NCI-H1436 (cell line): Measurements from ENCODE around the gene ELAVL1.
"Not testable (repeated sequence)": the region's sequence is repeated elsewhere in the genome, so short reads cannot be mapped to it uniquely, and the experiment has no call there.

Experiments used
- DNase-seq: peaks from one replicate; lab custom pipeline; 2025; lab: John Stamatoyannopoulos, UW

ELAVL1 gene

DNA sequence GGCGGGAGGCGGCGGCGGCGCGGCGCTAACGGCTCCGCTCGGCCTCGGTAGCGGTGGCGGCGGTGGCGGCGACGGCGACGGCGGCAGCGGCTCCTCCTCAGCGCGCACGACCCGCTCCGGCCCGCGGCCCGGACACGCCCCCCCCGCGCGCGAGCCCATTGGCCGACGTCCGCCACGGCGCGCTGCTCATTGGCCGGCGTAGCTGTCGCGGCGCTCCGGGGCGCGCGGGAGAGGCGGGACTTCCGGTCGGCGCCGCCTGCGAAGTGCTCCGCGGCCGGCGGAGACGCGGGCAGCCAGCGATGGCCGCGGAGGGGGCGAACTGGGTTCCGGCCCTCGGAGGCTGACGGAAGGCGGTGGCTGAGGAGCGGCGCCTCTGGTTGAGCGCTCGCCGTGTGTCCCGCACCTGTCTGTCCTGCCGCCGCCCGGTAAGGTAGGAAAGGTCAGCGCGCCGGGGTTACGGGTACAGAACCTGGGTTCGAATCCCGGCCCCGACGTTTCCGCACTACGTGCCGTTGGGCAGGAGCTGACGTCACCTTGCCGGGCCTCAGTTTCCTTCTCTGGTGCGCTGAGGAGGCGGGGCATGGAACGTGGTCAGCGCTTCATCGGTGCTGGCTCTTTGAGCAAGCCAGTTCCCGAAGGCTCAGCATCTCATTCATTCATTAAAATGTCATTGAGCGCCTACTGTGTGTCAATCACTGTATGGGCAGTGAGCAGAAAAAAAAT lies at the start of gene ELAVL1:
Gene ELAVL1 (minus strand): TSS at position 108 of the 723 bp plus-strand sequence. CDS start 13,826 bp downstream, outside the sequence.
- peak; percentile 84 for DNase-seq

DNA sequence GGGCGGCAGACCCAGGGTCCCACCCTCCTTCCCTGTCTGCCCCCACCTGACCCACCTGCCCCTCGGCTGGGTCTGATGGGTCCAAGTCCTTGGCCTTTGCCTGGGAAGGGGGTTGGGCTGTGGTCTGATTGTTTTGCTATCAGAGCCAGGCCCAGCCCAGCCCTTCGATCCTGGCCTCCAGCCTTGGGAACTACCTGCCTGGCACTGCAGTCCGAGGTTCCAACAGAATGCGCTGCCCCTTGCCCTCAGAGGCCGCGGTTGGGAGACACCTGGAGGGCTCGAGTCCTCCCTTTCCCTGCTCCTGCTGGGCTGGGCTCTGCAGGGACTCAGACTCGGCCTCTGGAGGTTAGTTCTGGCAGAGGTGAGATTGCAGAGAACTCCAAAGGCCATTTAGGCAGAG lies 48.7 kb upstream of the ELAVL1 start:
- DNase-seq: no peak

DNA sequence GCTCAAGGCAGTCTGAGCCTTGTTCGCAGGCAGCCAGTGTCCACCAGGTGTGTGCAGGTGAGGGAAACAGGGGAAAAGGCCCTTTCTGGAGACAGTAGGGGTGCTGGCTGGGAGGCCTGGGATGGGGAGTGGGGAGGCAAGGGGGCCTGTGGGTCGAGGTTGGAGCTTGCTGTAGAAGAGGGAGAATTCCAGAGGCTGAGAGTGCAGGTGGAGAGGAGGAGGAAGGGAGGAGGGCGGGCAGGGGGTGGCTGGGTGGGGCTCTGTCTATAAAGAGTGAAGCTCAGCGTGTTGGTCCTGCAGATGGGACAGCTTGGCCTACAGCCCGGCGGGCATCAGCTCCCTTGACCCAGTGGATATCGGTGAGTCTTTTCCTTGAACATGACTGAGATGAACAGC lies 47.0 kb upstream of the ELAVL1 start, which contains the start of gene CCL25:
Gene CCL25 (plus strand): TSS at position 297 of the 396 bp plus-strand sequence. CDS start 290 bp downstream, outside the sequence.
- no peak for DNase-seq

DNA sequence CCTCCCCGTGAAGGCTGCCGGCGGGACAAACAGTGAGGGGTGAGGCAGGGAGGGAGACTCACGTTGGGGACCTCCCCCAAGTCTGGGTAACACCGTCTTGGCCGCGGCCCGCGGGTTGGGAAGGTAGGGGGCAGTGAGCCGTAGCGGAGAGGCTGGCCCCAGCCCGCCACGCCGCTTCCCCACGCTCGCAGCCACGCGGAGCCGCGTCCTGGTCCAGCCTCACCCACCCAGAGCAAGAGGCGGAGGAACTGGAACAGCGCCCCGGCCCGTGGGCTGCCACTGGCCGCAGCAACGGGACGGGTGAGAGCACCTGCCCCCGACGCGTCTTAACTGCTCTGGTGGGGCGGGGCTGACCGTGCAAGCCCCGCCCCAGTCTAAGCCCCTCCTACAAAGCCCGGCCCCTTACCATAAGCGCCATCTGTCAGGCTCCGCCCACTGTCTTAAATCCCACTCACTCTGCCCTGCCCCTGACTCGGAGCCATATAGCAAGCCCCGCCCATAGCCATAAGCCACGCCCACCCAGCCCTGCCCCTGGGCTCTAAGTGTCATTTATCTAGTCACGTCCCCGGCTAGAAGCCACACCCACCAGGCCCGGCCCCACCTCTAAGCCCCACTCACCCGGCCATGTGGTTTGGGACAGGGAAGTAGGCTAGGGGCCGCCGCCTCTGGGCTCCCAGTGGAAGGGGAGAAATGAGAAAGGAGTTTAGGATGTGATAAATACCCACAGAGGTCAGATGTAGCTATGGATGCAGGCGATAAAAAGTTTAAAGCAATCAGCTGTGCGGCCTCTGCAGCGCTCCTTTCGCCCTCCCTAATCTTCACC lies 45.0 kb upstream of the ELAVL1 start:
- peak; percentile 92 for DNase-seq

DNA sequence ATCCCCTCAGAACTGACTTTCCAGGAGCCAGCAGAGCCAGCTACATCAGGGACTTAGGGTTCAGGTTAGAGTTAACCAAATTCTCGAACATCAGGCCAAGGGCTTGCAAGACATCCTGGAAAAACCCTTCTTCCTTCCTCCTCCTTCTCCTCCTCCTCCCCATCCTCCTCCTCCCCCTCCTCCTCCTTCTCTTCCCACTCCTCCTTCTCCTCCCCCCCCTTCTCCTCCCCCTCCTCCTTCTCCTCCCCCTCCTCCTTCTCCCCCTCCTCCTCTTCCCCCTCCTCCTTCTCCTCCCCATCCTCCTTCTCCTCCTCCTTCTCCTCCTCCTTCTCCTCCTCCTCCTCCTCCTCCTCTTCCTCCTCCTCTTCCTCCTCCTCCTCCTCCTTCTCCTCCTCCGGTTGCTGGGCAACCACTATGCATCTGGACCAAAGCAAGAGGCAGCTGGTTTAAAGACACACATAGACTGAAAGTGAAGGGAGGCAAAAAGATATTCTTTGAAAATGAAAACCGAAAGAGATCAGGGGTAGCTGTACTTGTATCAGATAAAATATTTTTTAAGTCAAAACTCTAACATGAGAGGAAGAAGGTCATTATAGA lies 41.2 kb upstream of the ELAVL1 start:
- no peak for DNase-seq

DNA sequence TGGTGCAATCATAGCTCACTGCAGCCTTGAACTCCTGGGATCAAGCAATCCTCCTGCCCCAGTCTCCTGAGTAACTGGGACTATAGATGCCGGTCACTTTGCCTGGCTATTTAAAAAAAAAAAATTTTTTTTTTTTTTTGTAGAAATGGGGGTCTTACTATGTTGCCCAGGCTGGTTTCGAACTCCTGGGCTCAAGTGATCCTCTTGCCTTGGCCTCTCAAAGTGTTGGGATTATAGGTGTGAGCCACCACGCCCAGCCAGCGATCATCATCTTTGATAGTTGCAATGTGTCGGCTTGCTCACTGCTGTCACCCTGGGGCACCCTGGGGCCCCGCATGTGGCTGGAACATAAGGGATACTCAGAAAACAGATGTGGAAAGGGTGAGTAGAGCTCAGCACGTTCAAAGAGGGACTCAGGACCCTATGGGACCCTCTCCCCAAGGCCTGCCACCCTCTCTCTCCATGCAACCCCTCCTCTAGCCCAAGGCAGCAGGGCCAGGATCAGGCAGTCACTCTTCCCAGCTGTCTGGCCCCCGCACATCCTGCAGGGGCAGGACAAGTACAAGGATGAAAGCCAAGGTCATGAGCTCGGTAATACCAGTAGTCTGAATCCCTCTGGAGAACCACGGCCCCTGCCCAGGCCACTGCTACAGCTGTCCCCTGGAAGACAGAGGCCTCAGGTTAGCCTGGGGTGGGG lies 40.6 kb upstream of the ELAVL1 start:
- no peak for DNase-seq

DNA sequence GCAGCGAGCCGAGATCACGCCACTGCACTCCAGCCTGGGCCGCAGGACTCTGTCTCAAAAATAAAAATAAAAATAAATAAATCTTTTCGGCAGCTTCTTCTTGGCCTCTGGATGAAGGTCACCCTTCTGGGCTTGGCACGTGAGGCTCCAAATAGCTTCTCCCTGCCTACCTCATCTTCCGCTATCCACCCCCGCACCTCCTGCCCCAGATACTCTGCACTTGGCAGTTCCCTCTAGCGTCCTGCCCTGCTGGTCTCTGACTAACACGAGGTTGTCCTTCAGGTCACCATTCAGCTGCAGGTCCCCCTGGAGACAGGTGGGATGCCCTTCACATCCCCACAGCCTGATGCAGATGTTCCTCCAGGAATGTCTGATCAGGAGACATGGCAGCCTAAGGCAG lies 38.6 kb upstream of the ELAVL1 start:
- no peak for DNase-seq

DNA sequence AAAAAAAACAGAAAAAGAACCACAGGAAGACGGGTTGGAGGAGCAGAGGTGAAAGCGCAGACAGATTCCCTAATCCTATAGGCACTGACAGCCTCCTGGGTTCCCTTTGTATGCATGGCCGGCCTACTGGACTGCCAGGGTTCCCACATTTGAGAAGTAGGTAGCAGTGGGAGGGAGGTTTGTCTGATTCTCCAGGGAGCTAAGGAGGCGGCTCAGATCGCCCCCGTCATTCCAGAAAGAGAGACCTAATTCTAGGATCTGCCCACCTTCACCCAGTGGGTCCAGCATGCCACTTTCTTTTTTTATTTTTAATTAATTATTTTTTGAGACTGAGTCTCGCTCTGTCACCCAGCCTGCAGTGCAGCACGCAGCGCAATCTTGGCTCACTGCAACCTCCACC lies 37.5 kb upstream of the ELAVL1 start:
- DNase-seq: no peak

DNA sequence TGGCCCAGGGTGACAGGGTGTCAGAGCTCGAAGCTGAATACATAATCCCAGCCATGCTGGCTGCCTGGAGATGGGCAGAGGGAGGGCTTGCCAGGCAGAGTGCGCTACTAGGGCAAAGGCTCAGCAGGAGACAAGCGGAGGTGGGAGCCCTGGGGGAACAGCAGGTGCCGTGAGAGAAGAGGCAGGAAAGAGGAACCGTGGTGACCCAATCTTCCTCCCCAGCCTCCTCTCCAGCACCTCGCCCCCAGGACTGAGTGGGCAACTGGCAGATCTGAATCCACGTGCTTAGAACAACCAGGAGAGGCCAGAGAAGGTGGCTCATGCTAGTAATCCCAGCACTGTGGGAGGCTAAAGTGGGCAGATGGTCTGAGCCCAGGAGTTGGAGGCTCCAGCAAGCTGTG lies 36.1 kb upstream of the ELAVL1 start:
- DNase-seq: no peak

DNA sequence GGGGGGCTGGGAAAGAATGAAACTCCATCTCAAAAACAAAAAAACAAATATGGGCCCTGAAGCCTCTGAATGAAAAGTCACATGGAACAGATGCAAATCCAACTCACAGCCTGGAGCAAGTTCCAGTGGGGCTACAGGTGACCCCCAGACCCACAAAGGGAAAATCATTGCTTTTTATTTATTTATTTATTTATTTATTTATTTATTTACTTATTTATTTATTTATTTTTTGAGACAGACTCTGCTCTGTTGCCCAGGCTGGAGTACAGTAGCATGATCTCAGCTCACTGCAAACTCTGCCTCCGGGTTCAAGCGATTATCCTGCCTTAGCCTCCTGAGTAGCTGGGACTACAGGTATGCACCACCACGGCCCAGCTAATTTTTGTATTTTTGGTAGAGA lies 33.8 kb upstream of the ELAVL1 start:
- DNase-seq: no peak

DNA sequence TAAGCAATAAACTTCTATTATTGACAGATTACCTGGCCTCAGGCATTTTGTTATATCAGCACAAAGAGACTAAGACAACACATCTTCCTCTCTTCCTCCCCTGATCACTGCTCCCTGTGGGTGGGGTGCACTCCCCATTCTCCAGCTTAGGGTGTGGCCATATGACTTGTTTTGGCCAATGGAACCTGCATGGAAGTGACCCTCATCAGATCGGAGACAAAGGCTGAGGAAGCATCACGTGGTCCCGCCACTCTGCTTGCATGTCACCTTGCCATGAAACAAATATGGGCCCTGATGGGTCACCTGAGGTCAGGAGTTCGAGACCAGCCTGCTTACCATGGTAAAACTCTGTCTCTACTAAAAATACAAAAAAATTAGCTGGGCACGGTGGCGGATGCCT lies 33.4 kb upstream of the ELAVL1 start:
- DNase-seq: no peak

DNA sequence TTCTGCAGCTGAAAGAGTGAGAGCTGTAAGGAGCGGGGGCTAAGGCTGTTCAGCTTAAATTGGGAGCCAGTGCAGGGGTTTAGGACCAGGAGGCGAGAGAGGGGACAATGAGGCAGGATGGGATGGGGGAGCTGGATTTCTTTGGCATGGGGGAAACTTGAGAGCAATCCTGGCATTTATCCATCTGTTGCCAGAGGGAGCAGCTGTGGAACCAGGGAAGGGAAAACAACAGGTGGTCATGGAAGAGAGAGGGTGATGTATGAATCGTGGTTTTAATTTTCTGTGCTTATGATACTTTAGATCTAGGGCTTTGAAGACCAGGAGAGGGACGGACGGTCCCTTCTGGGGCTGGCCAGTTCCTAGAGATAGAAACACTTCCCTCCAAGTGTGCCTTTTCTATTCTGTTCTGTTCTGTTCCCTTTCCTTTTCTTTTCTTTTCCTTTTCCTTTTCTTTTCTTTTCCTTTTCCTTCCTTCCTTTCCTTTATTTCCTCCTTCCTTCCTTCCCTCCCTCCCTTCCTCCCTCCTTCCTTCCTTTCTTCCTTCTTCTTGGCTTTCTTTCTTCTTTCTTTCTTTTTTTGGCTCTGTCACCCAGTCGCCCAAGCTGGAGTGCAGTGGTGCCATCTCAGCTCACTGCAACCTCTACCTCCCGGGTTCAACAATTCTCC lies 31.1 kb upstream of the ELAVL1 start:
- DNase-seq: no peak

DNA sequence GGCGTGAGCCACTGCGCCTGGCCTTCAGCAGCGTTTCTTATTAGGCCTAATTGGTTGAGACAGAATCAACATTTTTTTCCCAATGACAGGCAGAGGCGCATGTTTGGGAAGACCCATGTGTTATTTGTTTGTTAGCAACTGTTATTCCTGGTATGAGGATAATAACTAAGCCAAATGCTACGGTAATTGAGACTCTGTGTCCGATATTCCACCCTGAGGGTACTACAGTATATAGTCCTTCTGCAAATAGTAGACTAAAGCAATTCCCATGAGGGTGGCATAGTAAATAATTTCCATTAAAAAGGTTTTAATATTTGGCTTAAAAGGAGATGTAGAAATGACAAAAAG lies 28.7 kb upstream of the ELAVL1 start:
- DNase-seq: no peak

DNA sequence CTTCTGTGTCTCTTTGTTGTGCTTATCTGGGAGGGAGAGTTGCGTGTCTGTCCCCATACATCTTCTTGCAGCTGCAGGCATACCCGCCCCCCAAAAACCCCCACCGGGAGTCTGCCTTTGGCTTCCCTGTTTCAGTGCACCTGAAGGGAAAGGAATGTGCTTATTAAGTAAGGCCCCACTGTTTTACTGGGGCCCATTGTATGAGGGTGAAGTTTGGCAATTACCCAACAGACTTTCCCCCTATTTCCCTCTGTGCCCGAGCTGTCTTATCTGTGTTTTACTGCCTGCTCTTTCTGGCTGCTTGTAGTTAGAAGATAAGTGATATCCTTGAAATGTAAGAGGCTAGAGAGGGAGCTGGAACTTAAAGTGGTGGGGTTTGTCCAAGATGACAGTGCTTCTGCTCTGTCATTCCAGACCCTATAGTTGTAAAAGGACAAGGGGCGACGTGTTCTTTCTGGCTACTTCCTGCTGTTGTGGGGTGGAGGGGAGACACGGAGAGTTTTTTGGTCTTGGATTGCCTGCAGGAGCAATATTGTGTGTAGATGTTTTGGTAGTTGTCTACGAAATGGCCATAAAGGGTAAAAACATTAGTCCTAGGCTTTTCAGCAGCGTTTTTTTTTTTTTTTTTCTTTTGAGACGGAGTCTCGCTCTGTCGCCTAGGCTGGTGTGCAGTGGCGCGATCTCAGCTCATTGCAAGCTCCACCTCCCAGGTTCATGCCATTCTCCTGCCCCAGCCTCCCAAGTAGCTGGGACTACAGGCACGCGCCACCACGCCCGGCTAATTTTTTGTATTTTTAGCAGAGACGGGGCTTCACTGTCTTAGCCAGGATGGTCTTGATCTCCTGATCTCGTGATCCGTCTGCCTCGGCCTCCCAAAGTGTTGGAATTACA lies 28.1 kb upstream of the ELAVL1 start:
- not testable (repeated sequence) for DNase-seq

DNA sequence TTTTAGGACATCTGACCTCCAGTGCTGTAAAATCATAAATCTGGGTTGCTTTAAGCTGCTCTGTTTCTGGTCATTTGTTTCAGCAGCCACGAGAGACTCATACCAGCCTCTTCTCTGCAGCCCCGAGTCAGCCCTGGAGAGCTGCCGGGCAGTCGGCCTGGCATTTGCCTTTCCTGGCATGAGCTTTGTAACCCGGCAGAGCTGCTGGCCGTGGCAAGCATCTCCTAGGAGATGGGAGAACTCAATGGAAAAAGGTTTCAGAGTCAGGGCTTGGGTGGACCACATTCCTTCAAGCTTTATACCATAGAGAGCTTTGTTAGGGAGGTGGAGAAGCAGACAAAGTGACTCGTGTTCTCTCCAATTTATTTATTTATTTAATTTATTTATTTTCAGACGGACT lies 25.5 kb upstream of the ELAVL1 start:
- DNase-seq: no peak

DNA sequence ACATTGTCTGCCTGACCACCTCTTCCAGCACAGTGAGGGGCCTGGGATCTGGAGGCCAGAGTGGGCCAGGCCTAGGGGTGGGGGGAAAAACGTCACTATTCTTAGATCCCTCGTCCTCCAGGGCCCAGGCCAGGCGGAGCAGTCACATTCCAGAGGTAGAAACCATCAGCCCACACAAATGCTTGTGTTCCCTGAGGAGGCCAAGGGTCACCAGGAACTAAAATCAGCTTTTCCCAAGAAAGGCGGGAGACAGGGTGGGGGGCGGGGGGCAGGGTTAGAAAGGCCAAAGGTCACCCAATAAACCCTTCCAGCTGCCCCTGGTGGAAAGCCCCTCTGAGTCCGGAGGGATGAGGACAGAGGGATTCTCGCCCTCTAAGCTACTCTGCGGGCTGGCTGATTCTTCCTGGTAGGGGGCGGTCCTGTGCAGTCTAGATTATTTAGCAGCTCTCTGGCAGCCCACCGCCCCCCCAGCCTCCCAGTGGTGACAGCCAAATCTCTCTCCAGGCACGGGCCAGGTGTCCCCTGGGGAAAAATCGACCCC lies 23.6 kb upstream of the ELAVL1 start:
- DNase-seq: no peak

DNA sequence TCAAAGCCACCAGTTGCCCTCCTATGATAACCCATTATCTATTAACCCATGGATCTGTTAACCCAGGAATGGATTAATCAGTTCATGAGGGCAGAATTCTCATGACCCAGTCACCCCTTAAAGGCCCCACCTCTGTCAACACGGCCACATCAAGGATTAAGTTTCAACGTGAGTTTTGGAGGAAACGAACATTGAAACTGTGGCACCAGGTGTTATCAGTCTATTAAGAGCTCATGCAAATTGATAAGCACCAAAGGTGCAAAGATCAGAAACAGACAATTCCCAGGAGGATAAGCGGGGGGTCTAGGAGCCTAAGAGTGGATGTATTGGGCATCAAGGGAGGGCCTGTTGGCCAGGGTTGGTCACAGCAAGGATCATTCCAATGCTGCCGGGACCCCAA lies 19.9 kb upstream of the ELAVL1 start:
- DNase-seq: no peak

DNA sequence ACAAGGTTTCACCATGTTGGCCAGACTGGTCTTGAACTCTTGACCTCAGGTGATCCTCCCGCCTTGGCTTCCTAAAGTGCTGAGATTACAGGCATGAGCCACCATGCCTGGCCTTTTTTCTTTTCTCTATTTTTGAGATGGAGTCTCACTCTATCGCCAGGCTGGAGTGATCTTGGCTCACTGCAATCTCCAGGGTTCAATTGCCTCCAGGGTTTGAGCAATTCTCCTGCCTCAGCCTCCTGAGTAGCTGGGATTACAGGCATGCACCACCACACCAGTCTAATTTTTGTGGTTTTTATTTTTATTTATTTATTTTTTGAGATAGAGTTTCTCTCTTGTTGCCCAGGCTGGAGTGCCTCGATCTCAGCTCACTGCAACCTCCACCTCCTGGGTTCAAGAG lies 18.8 kb upstream of the ELAVL1 start:
- DNase-seq: not testable (repeated sequence)

DNA sequence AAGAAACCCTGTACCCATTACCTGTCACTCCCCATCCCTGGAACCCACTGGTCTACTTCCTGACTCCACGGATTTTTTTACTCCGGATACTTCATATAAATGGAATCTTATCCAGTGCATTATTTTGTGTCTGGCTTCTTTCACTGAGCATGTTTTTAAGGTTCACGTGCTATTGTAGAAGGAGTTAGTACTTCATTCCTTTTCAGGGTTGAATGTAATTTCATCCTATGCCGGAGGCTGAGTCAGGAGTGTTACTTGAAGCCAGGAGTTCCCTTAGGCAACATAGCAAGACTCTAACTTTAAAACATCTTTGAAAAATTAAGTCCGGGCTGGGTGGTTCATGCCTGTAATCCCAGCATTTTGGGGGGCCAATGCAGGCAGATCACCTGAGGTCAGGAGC lies 17.9 kb upstream of the ELAVL1 start:
- no peak for DNase-seq

DNA sequence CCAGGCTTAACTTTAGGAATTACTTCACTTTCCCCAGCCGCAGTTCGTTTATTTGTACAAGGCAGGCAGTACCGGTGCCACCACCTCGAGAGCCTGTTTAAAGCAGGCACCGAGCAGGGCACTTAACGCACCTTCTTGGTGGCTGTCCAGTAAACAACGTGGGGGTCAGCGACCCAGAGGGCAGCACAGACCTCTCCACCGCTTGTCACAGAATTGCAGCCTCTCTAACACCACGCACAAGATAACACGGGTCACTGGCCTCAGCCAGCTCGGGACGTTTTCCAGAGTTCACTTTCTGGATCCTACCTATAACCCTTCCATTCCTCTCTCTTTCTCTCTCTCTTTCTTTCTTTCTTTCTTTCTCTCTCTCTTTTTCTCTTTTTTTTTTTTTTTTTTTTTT lies 16.8 kb upstream of the ELAVL1 start:
- no peak for DNase-seq

DNA sequence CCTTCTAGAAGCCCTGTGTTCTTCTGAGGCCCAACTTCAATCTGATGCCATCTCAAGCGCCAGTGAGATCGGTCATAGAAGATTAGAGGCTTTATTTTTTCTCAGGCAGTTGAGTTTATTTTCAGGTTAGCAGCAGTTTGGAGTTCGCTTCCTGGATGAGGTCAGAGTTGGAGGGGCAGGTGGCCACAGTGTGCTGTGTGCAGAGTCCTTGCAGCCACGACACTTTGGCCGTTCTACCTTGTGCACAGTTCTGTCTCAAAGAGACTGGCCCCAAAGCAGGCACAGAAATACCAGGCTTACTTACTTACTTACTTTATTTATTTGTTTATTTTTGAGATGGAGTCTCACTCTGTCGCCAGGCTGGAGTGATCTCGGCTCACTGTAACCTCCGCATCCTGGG lies 15.9 kb upstream of the ELAVL1 start:
- DNase-seq: no peak
